ENCODE measurements around the gene LTF. TPM values are rescaled to one million over a fixed set of nuclear protein-coding genes. Genes with fewer than 3 reads are reported as not detected.

Gene LTF
- total and polyA plus RNA-seq, 4 donors: 0.36 to 14.7 (median 1.4) TPM

- DNase-seq (ENCODE audit: low spot score): no peak
- 97% methylated on average over 2 of the region's 2 CpGs for WGBS
- H3K4me1 ChIP-seq (ENCODE audit: control insufficient read depth in 4 of 4, insufficient read depth in 4 of 4, low read length in 3 of 4): no peaks in the 10 kb centered on the region
- no peak overlapping the region for H3K27ac ChIP-seq (ENCODE audit: low read depth in 1 of 2, low read length in 2 of 2)
- H3K9me3 ChIP-seq (ENCODE audit: control insufficient read depth in 4 of 4, low read length in 3 of 4): no peaks in the 10 kb centered on the region
- H3K27me3 ChIP-seq (ENCODE audit: control insufficient read depth in 4 of 4, insufficient read depth in 4 of 4, low read length in 3 of 4): no peaks in the 10 kb centered on the region
- no peaks in the 10 kb centered on the region for H3K36me3 ChIP-seq (ENCODE audit: control insufficient read depth in 4 of 4, insufficient read depth in 3 of 4, low read depth in 1 of 4, low read length in 3 of 4)
- TF ChIP-seq ATF3 (IDR thresholded peaks at IDR 0.05): no peak
- no peak for TF ChIP-seq FOXA2 (IDR thresholded peaks at IDR 0.05)
- no peak for TF ChIP-seq SP1 (IDR thresholded peaks at IDR 0.05)
- no peak for TF ChIP-seq FOXA1 (IDR thresholded peaks at IDR 0.05)
- no peak for TF ChIP-seq EGR1 (IDR thresholded peaks at IDR 0.05; ENCODE audit: low read depth in 2 of 2)
- no peak for TF ChIP-seq HNF4A (conservative IDR thresholded peaks at IDR 0.05)
- TF ChIP-seq ZBTB33 (IDR thresholded peaks at IDR 0.05): no peak
- TF ChIP-seq RXRA (IDR thresholded peaks at IDR 0.05): no peak
- TF ChIP-seq RAD21 (IDR thresholded peaks at IDR 0.05): no peak
- H3K4me3 ChIP-seq (ENCODE audit: low read depth in 1 of 3, low read length in 3 of 3): no peak overlapping the region
- no peak overlapping the region for H3K9ac ChIP-seq (ENCODE audit: low read depth in 1 of 2, low read length in 2 of 2)
Measured at GRCh38 chr3:46411271-46411670, 53.4 kb downstream of the LTF start.

GRCh38 chr3:46410669-46411068, 54.0 kb downstream of the LTF start:
- no peaks in the 10 kb centered on the region for H3K36me3 ChIP-seq (ENCODE audit: control insufficient read depth in 4 of 4, insufficient read depth in 3 of 4, low read depth in 1 of 4, low read length in 3 of 4)
- no peak for DNase-seq (ENCODE audit: low spot score)
- no peak overlapping the region for H3K9ac ChIP-seq (ENCODE audit: low read depth in 1 of 2, low read length in 2 of 2)
- H3K9me3 ChIP-seq (ENCODE audit: control insufficient read depth in 4 of 4, low read length in 3 of 4): no peaks in the 10 kb centered on the region
- 88% methylated on average over 2 of the region's 2 CpGs for WGBS
- H3K4me1 ChIP-seq (ENCODE audit: control insufficient read depth in 4 of 4, insufficient read depth in 4 of 4, low read length in 3 of 4): peaks cover 0 to 2% (median under 1%) of the 10 kb centered on the region in 4 donors
- no peak overlapping the region for H3K4me3 ChIP-seq (ENCODE audit: low read depth in 1 of 3, low read length in 3 of 3)
- TF ChIP-seq ZBTB33 (IDR thresholded peaks at IDR 0.05) (no peak), NR2F2 (IDR thresholded peaks at IDR 0.05) (no peak), MAX (IDR thresholded peaks at IDR 0.05) (no peak), JUND (IDR thresholded peaks at IDR 0.05) (no peak), REST (IDR thresholded peaks at IDR 0.05) (no peak), HNF4A (conservative IDR thresholded peaks at IDR 0.05) (no peak), YY1 (IDR thresholded peaks at IDR 0.05) (no peak), RXRA (IDR thresholded peaks at IDR 0.05) (no peak), CTCF (IDR thresholded peaks at IDR 0.05; ENCODE audit: low read depth, low read length, missing input control) (no peak)
- H3K27ac ChIP-seq (ENCODE audit: low read depth in 1 of 2, low read length in 2 of 2): no peak overlapping the region
- no peaks in the 10 kb centered on the region for H3K27me3 ChIP-seq (ENCODE audit: control insufficient read depth in 4 of 4, insufficient read depth in 4 of 4, low read length in 3 of 4)
